HCT116 (cell line): ENCODE data around the gene OR6J1. TPM values are rescaled to one million over a fixed set of nuclear protein-coding genes. Genes with fewer than 3 reads are reported as not detected.

Experiments
- ATAC-seq: fragments of 200-7000 bp; cut with Tn5 transposase; 2 replicates; pipeline ENCODE4 v1.9.1; 2020; ENCODE audit warnings: mild to moderate bottlenecking, moderate library complexity
- BruUV-seq: library from RNA; stranded (reverse); fragments of 400-500 nt; replicated peaks from 2 replicates; lab custom pipeline; 2021; lab: Mats Ljungman, UMichigan
- CTCF ChIA-PET: fragments of 300-600 bp; sonication (Branson Sonifier 250); formaldehyde crosslinking; loops from one replicate; lab custom pipeline; 2021; ENCODE audit warnings: antibody characterized with exemption; lab: Charles Lee
- POLR2A ChIA-PET: fragments of 300-600, 350-600 bp; sonication (Branson Sonifier 250); formaldehyde crosslinking; loops from one replicate; lab custom pipeline; 2021; ENCODE audit warnings: antibody characterized with exemption; lab: Charles Lee
- RAD21 ChIA-PET, 2 experiments: fragments of 300-600 bp; sonication (Branson Sonifier 250); formaldehyde crosslinking; loops; one replicate each; lab custom pipeline; 2023; ENCODE audit warnings: low total read pairs in 2 of 2; ENCODE audit not compliant: uncharacterized antibody in 2 of 2, unreplicated experiment in 2 of 2, low non-redundant PET in 1 of 2; lab: Charles Lee
- DNase-seq: peaks from one replicate; pipeline ENCODE4 v3.0.0-alpha.2; 2010; ENCODE audit warnings: low read depth, low spot score
- H2AFZ ChIP-seq: fragments of 200-600 bp; shearing (Covaris generic), sonication (generic); 2 replicates; pipeline ENCODE4 v1.6.1; 2017; ENCODE audit warnings: low read depth, mixed run types, mixed read lengths, antibody characterized with exemption, low read length; ENCODE audit not compliant: poor library complexity, severe bottlenecking
- H3K27ac ChIP-seq: 2 replicates; pipeline ENCODE4 v1.5.1; 2012; ENCODE audit warnings: low read depth, low read length
- H3K27me3 ChIP-seq: fragments of 200-600 bp; sonication (generic); 2 replicates; pipeline ENCODE4 v1.6.1; 2016; ENCODE audit warnings: mixed run types, low read length, mixed read lengths; ENCODE audit not compliant: insufficient read depth
- H3K36me3 ChIP-seq, 2 experiments: fragments of 200-500 bp in 1 of 2; fragments of 200-600 bp in 1 of 2; sonication (Bioruptor generic) in 1 of 2; sonication (generic) in 1 of 2; 2 replicates each; pipeline versions ENCODE4 v1.5.1 to v1.6.1; 2014 to 2016; ENCODE audit warnings: low read length in 2 of 2, inconsistent platforms in 1 of 2, mixed read lengths in 1 of 2, mixed run types in 1 of 2; ENCODE audit not compliant: insufficient read depth in 2 of 2, control insufficient read depth in 1 of 2
- H3K4me1 ChIP-seq, 2 experiments: fragments of 200-600 bp in 1 of 2; sonication (generic) in 1 of 2; 2 replicates each; pipeline versions ENCODE4 v1.5.1 to v1.6.1; 2012 to 2017; ENCODE audit warnings: low read length in 2 of 2, inconsistent platforms in 1 of 2, mild to moderate bottlenecking in 1 of 2, mixed read lengths in 1 of 2, mixed run types in 1 of 2, moderate library complexity in 1 of 2; ENCODE audit not compliant: insufficient read depth in 2 of 2, control insufficient read depth in 1 of 2
- H3K4me2 ChIP-seq: fragments of 200-600 bp; sonication (generic); 2 replicates; pipeline ENCODE4 v1.6.1; 2017; ENCODE audit warnings: mixed run types, low read length, mixed read lengths
- H3K4me3 ChIP-seq, 2 experiments: fragments of 200-600 bp in 1 of 2; sonication (generic) in 1 of 2; replicated peaks in 1 of 2; 2 replicates each; pipeline ENCODE4 v1.5.1; 2011 to 2016; ENCODE audit warnings: low read length in 2 of 2, control low read depth in 1 of 2, low read depth in 1 of 2, mild to moderate bottlenecking in 1 of 2, mixed read lengths in 1 of 2, mixed run types in 1 of 2
- H3K79me2 ChIP-seq: fragments of 200-600 bp; sonication (generic); 2 replicates; pipeline ENCODE4 v1.6.1; 2017; ENCODE audit warnings: mild to moderate bottlenecking, mixed run types, low read length, moderate library complexity, mixed read lengths; ENCODE audit not compliant: insufficient read depth
- H3K9ac ChIP-seq: fragments of 200-600 bp; sonication (generic); 2 replicates; pipeline ENCODE4 v1.6.1; 2016; ENCODE audit warnings: low read length, mixed read lengths
- H3K9me2 ChIP-seq: fragments of 200-600 bp; sonication (generic), shearing (Covaris generic); 2 replicates; pipeline ENCODE4 v1.6.1; 2017; ENCODE audit warnings: mixed run types, mild to moderate bottlenecking, moderate library complexity; ENCODE audit not compliant: insufficient read depth
- H3K9me3 ChIP-seq, 2 experiments: fragments of 200-500 bp in 1 of 2; fragments of 200-600 bp in 1 of 2; sonication (Bioruptor generic) in 1 of 2; sonication (generic) in 1 of 2; 2 replicates each; pipeline ENCODE4 v1.6.1; 2014 to 2017; ENCODE audit warnings: low read length in 2 of 2, mixed read lengths in 2 of 2, inconsistent platforms in 1 of 2, low read depth in 1 of 2, mild to moderate bottlenecking in 1 of 2, mixed run types in 1 of 2, moderate library complexity in 1 of 2; ENCODE audit not compliant: control insufficient read depth in 1 of 2, insufficient read depth in 1 of 2
- H4K20me1 ChIP-seq: fragments of 200-600 bp; sonication (generic), shearing (Covaris generic); 2 replicates; pipeline ENCODE4 v1.6.1; 2017; ENCODE audit warnings: mixed run types, mild to moderate bottlenecking, moderate library complexity; ENCODE audit not compliant: insufficient read depth
- CEBPB ChIP-seq: IDR thresholded peaks from 2 replicates; pipeline ENCODE4 v1.6.1; 2012; ENCODE audit warnings: low read depth
- JUND ChIP-seq: IDR thresholded peaks from 2 replicates; pipeline ENCODE4 v1.6.1; 2012
- POLR2AphosphoS5 ChIP-seq: IDR thresholded peaks from 2 replicates; pipeline ENCODE4 v1.6.1; 2011; ENCODE audit warnings: mild to moderate bottlenecking, low read depth, low read length, moderate library complexity
- intact Hi-C: fragments of 100-400 bp; cut with micrococcal nuclease; formaldehyde crosslinking; loops from 2 replicates; pipeline ENCODE4 v1.10.0; 2022
- total RNA-seq: library from RNA; stranded (reverse); gene quantifications from one replicate; pipeline ENCODE4 v1.2.1, GENCODE V29; 2021; ENCODE audit not compliant: unreplicated experiment
- TF ChIP-seq, protein P1 (sequence below): IDR thresholded peaks from 2 replicates; pipeline ENCODE4 v1.6.1; 2011; ENCODE audit warnings: mild to moderate bottlenecking, low read length, moderate library complexity; ENCODE audit not compliant: insufficient replicate concordance; ENCODE audit errors: extremely low read depth
- TF ChIP-seq, protein P2 (sequence below): IDR thresholded peaks from 2 replicates; pipeline ENCODE4 v1.6.1; 2012; ENCODE audit warnings: low read depth

The OR6J1 gene
- total RNA-seq, 1 experiment from 2014 or later = not detected

GRCh38 chr14:22692194-22692593 lies 48.0 kb upstream of the OR6J1 start (continued):
- TF ChIP-seq, protein P1, sequence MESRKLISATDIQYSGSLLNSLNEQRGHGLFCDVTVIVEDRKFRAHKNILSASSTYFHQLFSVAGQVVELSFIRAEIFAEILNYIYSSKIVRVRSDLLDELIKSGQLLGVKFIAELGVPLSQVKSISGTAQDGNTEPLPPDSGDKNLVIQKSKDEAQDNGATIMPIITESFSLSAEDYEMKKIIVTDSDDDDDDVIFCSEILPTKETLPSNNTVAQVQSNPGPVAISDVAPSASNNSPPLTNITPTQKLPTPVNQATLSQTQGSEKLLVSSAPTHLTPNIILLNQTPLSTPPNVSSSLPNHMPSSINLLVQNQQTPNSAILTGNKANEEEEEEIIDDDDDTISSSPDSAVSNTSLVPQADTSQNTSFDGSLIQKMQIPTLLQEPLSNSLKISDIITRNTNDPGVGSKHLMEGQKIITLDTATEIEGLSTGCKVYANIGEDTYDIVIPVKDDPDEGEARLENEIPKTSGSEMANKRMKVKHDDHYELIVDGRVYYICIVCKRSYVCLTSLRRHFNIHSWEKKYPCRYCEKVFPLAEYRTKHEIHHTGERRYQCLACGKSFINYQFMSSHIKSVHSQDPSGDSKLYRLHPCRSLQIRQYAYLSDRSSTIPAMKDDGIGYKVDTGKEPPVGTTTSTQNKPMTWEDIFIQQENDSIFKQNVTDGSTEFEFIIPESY = no peak
- TF ChIP-seq JUND = no peak
- TF ChIP-seq POLR2AphosphoS5 = no peak
- TF ChIP-seq CEBPB = no peak

- H3K4me1 ChIP-seq = peaks cover 7 to 32% of the 10 kb centered on the region in 2 experiments
- H3K4me3 ChIP-seq = no peak overlapping the region
- no peaks in the 10 kb centered on the region for H3K9me2 ChIP-seq
- no peak overlapping the region for H2AFZ ChIP-seq
- H3K27ac ChIP-seq = no peak overlapping the region
- H3K9ac ChIP-seq = no peak overlapping the region
- no peak overlapping the region for H3K4me2 ChIP-seq
- ChIA-PET POLR2A (no interaction called here), RAD21 (no interaction called here), CTCF (no interaction called here)
- no TSS peak for BruUV-seq
- TF ChIP-seq, protein P2, sequence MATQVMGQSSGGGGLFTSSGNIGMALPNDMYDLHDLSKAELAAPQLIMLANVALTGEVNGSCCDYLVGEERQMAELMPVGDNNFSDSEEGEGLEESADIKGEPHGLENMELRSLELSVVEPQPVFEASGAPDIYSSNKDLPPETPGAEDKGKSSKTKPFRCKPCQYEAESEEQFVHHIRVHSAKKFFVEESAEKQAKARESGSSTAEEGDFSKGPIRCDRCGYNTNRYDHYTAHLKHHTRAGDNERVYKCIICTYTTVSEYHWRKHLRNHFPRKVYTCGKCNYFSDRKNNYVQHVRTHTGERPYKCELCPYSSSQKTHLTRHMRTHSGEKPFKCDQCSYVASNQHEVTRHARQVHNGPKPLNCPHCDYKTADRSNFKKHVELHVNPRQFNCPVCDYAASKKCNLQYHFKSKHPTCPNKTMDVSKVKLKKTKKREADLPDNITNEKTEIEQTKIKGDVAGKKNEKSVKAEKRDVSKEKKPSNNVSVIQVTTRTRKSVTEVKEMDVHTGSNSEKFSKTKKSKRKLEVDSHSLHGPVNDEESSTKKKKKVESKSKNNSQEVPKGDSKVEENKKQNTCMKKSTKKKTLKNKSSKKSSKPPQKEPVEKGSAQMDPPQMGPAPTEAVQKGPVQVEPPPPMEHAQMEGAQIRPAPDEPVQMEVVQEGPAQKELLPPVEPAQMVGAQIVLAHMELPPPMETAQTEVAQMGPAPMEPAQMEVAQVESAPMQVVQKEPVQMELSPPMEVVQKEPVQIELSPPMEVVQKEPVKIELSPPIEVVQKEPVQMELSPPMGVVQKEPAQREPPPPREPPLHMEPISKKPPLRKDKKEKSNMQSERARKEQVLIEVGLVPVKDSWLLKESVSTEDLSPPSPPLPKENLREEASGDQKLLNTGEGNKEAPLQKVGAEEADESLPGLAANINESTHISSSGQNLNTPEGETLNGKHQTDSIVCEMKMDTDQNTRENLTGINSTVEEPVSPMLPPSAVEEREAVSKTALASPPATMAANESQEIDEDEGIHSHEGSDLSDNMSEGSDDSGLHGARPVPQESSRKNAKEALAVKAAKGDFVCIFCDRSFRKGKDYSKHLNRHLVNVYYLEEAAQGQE = no peak
- H3K79me2 ChIP-seq = no peaks in the 10 kb centered on the region
- intact Hi-C loops = no loop called here
- ATAC-seq = no peak
- H3K36me3 ChIP-seq = no peaks in the 10 kb centered on the region
- no peaks in the 10 kb centered on the region for H4K20me1 ChIP-seq
- H3K27me3 ChIP-seq = no peaks in the 10 kb centered on the region
- peaks cover 4 to 6% of the 10 kb centered on the region in 2 experiments; a peak in 2 of 4 replicates for H3K9me3 ChIP-seq
- no peak for DNase-seq
Observed at GRCh38 chr14:22691171-22691570, 47.0 kb upstream of the OR6J1 start.
